ENCODE measurements around the gene INTS14.
A peak's percentile ranks its signal among the peaks of the same experiment; 100 is the strongest.

The INTS14 gene

DNA sequence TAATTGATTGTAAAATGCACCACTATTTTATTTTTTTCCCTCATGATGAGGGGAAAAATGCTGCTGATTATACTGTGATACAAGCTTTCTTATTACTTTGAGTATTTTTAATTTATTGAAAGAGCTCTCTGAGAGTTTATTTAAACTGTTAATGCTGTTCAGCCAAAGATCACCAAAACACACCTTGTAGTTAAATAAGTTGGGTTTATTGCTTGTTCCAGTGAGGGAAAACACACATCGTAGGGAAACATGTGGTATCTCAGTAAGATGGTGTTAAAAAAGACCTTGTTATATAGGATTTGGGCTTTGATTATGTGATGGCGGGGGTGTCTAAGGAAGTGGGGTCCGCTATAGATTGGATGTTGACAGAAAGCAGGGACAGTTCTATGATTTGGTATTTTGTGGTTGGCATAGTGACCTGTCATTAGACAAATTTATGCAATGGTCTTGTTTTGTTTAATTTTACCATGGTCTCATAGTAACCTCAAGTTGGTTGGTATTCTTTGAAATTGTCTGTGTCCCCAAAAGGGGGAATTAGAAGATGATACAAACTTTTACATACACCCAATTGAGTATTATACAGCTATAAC lies 69.6 kb downstream of the INTS14 start:
- no peaks in the 10 kb centered on the region for H3K27me3 ChIP-seq (ENCODE audit: control insufficient read depth, insufficient read depth, low read length, poor library complexity, severe bottlenecking)
- no peak overlapping the region for H3K27ac ChIP-seq (ENCODE audit: insufficient read depth, low read depth, low read length, poor library complexity, severe bottlenecking)
- H3K36me3 ChIP-seq (ENCODE audit: control insufficient read depth, insufficient read depth, low read length) = no peaks in the 10 kb centered on the region
- no peaks in the 10 kb centered on the region for H3K9me3 ChIP-seq (ENCODE audit: control insufficient read depth, low read length)
- no peak overlapping the region for H3K4me3 ChIP-seq (ENCODE audit: insufficient read depth, low read depth, low read length)
- WGBS, 2 experiments = 92 to 98% methylated on average over 3 of the region's 3 CpGs
- H3K4me1 ChIP-seq (ENCODE audit: control insufficient read depth, insufficient read depth, low read length) = no peaks in the 10 kb centered on the region

DNA sequence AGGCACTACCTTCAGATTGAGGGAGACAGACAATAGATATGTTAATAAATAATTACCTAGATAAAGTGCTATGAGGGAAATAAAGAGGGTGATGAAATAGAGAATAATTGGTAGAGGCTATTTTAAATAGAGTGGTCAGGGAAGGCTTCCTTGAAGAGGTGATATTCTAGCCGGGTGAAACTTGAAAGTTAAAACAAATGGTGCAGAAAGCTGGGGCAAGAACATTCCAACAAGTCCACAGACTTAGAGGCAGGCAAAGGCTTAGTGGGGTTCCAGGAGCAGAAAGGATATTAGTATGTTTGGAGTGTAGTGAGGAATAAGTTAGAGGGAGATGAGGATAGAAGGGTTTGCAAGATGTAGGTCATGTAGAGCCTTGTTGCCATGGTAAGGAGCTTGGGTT lies 70.6 kb downstream of the INTS14 start:
- Histone ChIP-seq H3K36me3 (ENCODE audit: control insufficient read depth, insufficient read depth, low read length) (no peaks in the 10 kb centered on the region), H3K27me3 (ENCODE audit: control insufficient read depth, insufficient read depth, low read length, poor library complexity, severe bottlenecking) (no peaks in the 10 kb centered on the region), H3K4me1 (ENCODE audit: control insufficient read depth, insufficient read depth, low read length) (no peaks in the 10 kb centered on the region), H3K4me3 (ENCODE audit: insufficient read depth, low read depth, low read length) (no peak overlapping the region), H3K27ac (ENCODE audit: insufficient read depth, low read depth, low read length, poor library complexity, severe bottlenecking) (no peak overlapping the region), H3K9me3 (ENCODE audit: control insufficient read depth, low read length) (no peaks in the 10 kb centered on the region)
- WGBS, 2 experiments = 94 to 97% methylated on average over 1 of the region's 1 CpG

DNA sequence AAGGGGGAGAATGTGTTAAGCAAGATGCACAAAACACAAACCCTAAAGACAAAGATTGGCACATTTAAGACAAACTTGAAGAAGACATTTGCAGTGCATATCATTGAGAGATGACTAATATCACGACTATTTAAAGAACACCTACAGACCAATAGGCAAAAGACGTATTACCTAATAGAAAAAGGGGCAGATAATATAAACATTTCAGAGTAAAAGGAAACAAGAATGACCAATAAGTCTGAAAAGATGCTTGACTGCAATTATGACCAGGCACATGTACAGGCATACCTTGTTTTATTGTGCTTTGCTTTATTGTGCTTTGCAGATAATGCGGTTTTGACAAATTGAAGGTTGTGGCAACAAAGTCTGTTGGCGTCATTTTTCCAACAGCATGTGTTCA lies 75.7 kb downstream of the INTS14 start:
- Histone ChIP-seq H3K4me1 (ENCODE audit: control insufficient read depth, insufficient read depth, low read length) (peaks cover 8% of the 10 kb centered on the region), H3K4me3 (ENCODE audit: insufficient read depth, low read depth, low read length) (no peak overlapping the region), H3K27ac (ENCODE audit: insufficient read depth, low read depth, low read length, poor library complexity, severe bottlenecking) (no peak overlapping the region), H3K36me3 (ENCODE audit: control insufficient read depth, insufficient read depth, low read length) (no peaks in the 10 kb centered on the region), H3K9me3 (ENCODE audit: control insufficient read depth, low read length) (no peaks in the 10 kb centered on the region), H3K27me3 (ENCODE audit: control insufficient read depth, insufficient read depth, low read length, poor library complexity, severe bottlenecking) (no peaks in the 10 kb centered on the region)
- WGBS, 2 experiments = 93 to 98% methylated on average over 3 to 4 of the region's 4 CpGs

GRCh38 chr15:65533057-65533756 lies 77.7 kb downstream of the INTS14 start:
- no peak overlapping the region for H3K4me3 ChIP-seq (ENCODE audit: insufficient read depth, low read depth, low read length)
- no peaks in the 10 kb centered on the region for H3K27me3 ChIP-seq (ENCODE audit: control insufficient read depth, insufficient read depth, low read length, poor library complexity, severe bottlenecking)
- no peak overlapping the region for H3K27ac ChIP-seq (ENCODE audit: insufficient read depth, low read depth, low read length, poor library complexity, severe bottlenecking)
- no peaks in the 10 kb centered on the region for H3K36me3 ChIP-seq (ENCODE audit: control insufficient read depth, insufficient read depth, low read length)
- H3K4me1 ChIP-seq (ENCODE audit: control insufficient read depth, insufficient read depth, low read length) = peaks cover 8% of the 10 kb centered on the region
- WGBS, 2 experiments = 78 to 88% methylated on average over 5 of the region's 5 CpGs
- no peaks in the 10 kb centered on the region for H3K9me3 ChIP-seq (ENCODE audit: control insufficient read depth, low read length)

DNA sequence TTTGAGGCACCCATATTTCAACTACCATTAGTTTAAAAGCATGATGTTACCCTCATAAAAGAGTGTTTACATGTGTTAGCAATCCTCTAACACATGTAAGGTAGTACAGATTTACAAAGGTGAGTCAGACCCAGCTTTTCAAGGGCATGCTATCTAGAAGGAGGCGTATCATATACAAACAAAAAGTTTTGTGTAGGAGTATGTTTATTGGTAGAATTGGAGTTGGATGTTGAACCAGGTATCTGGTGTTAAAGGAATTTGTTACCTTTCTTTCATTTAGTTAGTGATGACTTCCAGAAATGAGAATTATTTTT lies 78.2 kb downstream of the INTS14 start:
- Histone ChIP-seq H3K4me1 (ENCODE audit: control insufficient read depth, insufficient read depth, low read length) (peaks cover 8% of the 10 kb centered on the region), H3K27ac (ENCODE audit: insufficient read depth, low read depth, low read length, poor library complexity, severe bottlenecking) (no peak overlapping the region), H3K4me3 (ENCODE audit: insufficient read depth, low read depth, low read length) (no peak overlapping the region), H3K9me3 (ENCODE audit: control insufficient read depth, low read length) (no peaks in the 10 kb centered on the region), H3K27me3 (ENCODE audit: control insufficient read depth, insufficient read depth, low read length, poor library complexity, severe bottlenecking) (no peaks in the 10 kb centered on the region), H3K36me3 (ENCODE audit: control insufficient read depth, insufficient read depth, low read length) (no peaks in the 10 kb centered on the region)
- WGBS, 2 experiments = 83 to 85% methylated on average over 1 of the region's 1 CpG

- H3K9me3 ChIP-seq (ENCODE audit: control insufficient read depth, low read length) = no peaks in the 10 kb centered on the region
- H3K27me3 ChIP-seq (ENCODE audit: control insufficient read depth, insufficient read depth, low read length, poor library complexity, severe bottlenecking) = no peaks in the 10 kb centered on the region
Observed at GRCh38 chr15:65530318-65531111, 80.4 kb downstream of the INTS14 start, which contains the start of gene HACD3. Gene HACD3, plus strand, starts transcription at chr15:65530463. Its CDS starts 169 bp downstream, at chr15:65530632.

DNA sequence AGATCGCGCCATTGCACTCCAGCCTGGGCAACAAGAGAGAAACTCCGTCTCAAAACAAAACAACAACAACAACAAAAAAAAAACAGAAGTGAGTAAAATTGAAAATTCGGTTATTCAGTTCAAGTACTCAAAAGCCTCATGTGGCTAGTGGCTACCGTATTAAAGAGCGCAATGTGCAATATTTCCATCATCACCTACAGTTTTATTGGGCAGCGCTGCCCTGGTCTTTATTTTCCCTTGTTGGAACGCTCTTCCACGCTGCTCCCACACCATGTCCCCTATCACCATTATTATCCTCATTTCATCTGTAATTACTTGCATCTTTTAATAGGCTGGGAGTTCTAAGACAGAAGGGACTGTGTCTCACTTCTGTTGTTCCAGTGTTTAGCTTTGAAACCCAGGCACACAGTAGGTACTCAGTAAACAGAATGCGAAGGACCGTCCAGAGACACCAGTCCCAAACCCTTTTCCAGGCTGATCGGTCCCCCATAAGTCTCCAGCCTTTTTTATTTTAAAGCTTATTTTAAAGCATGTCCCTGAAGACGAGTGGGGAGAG lies 81.1 kb downstream of the INTS14 start:
- 63 to 66% methylated on average over 13 of the region's 13 CpGs for WGBS, 2 experiments
- peak overlapping the region; percentile 23 for H3K27ac ChIP-seq (ENCODE audit: insufficient read depth, low read depth, low read length, poor library complexity, severe bottlenecking)

More at GRCh38 chr15:65530318-65531111, 80.4 kb downstream of the INTS14 start, which contains the start of gene HACD3:
- H3K4me3 ChIP-seq (ENCODE audit: insufficient read depth, low read depth, low read length) = peak within 1 kb of the TSS; percentile 87
- H3K4me1 ChIP-seq (ENCODE audit: control insufficient read depth, insufficient read depth, low read length) = peaks cover 8% of the 10 kb centered on the region
- H3K27ac ChIP-seq (ENCODE audit: insufficient read depth, low read depth, low read length, poor library complexity, severe bottlenecking) = peak within 1 kb of the TSS; percentile 88
- no peaks in the 10 kb centered on the region for H3K36me3 ChIP-seq (ENCODE audit: control insufficient read depth, insufficient read depth, low read length)
- WGBS, 2 experiments = 0% methylated on average over 88 of the region's 88 CpGs

More for the DNA sequence above, 81.1 kb downstream of the INTS14 start:
- H3K36me3 ChIP-seq (ENCODE audit: control insufficient read depth, insufficient read depth, low read length) = no peaks in the 10 kb centered on the region
- H3K27me3 ChIP-seq (ENCODE audit: control insufficient read depth, insufficient read depth, low read length, poor library complexity, severe bottlenecking) = no peaks in the 10 kb centered on the region
- H3K4me1 ChIP-seq (ENCODE audit: control insufficient read depth, insufficient read depth, low read length) = peaks cover 8% of the 10 kb centered on the region
- H3K9me3 ChIP-seq (ENCODE audit: control insufficient read depth, low read length) = no peaks in the 10 kb centered on the region
- H3K4me3 ChIP-seq (ENCODE audit: insufficient read depth, low read depth, low read length) = peak overlapping the region; percentile 87

Data from ectodermal cell (in vitro differentiated cells).